Activated CD4-positive, alpha-beta memory T cell treated with anti-CD3 and anti-CD28 coated beads, Interleukin-2, amount 10 ng/mL, durations not matched to agents 7 days and 5 days (primary cell): ENCODE measurements around the gene ULK4. TPM values are rescaled to one million over a fixed set of nuclear protein-coding genes. Genes with fewer than 3 reads are reported as not detected.

Source experiments
- CTCF ChIA-PET: fragments of 350-600 bp; sonication (Branson Sonifier 250); formaldehyde crosslinking; loops from one replicate; lab custom pipeline; 2021; ENCODE audit warnings: antibody characterized with exemption, inconsistent platforms; lab: Charles Lee
- POLR2A ChIA-PET: fragments of 350-600 bp; sonication (Branson Sonifier 250); formaldehyde crosslinking; loops from one replicate; lab custom pipeline; 2021; ENCODE audit warnings: antibody characterized with exemption; lab: Charles Lee
- DNase-seq: peaks from one replicate; pipeline ENCODE4 v3.0.0-alpha.2; 2020
- H3K27ac Mint-ChIP-seq: one replicate; pipeline ENCODE4 v1.8.0; 2021; ENCODE audit warnings: mild to moderate bottlenecking, mixed read lengths
- H3K27me3 Mint-ChIP-seq: one replicate; pipeline ENCODE4 v1.8.0; 2021; ENCODE audit warnings: mixed read lengths
- H3K36me3 Mint-ChIP-seq: one replicate; pipeline ENCODE4 v1.8.0; 2021; ENCODE audit warnings: low read depth, mixed read lengths
- H3K4me1 Mint-ChIP-seq: one replicate; pipeline ENCODE4 v1.8.0; 2021; ENCODE audit warnings: mixed read lengths
- H3K4me3 Mint-ChIP-seq: one replicate; pipeline ENCODE4 v1.8.0; 2021; ENCODE audit warnings: mild to moderate bottlenecking, mixed read lengths
- H3K9me3 Mint-ChIP-seq: one replicate; pipeline ENCODE4 v1.8.0; 2021; ENCODE audit warnings: mixed read lengths
- total RNA-seq, 2 experiments: library from RNA; stranded (reverse); gene quantifications; one replicate each; pipeline ENCODE4 v1.2.3, GENCODE V29; 2021

ULK4 gene
- total RNA-seq, 2 experiments from 2014 or later: 14.1 to 18.2 TPM

DNA sequence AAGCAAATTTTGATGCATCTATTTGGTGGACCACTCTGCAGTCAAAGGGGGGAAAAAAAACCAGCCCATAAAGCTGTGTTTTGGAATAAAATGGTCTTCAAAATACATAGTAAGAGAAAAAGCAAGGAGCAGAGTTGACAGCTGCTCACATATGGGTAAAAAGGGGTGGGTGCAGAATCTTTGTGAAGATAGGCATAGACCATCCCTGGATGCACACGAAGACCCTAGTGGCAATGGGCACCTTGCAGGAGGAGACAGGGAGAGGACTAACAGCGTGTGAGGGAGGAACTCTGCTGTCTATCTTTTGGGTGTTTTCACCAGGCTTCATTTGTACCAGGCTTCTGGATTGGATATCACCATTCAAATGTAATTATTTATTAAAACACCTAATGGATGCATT is 718.7 kb downstream of the ULK4 start:
- H3K27ac Mint-ChIP-seq: no peak overlapping the region
- H3K27me3 Mint-ChIP-seq: no peaks in the 10 kb centered on the region
- H3K36me3 Mint-ChIP-seq: peaks cover 35% of the 10 kb centered on the region
- POLR2A ChIA-PET: interaction anchor here (1.7 kb wide), 1 partner anchor 44 kb away, joined by 4 read pairs; the partner anchor contains the start of gene CTNNB1
- no peaks in the 10 kb centered on the region for H3K4me1 Mint-ChIP-seq
- DNase-seq: no peak
- CTCF ChIA-PET: interaction anchor here (0.6 kb wide), 1 partner anchor 211 kb away, joined by 5 read pairs; no protein-coding TSS in a partner anchor
- H3K9me3 Mint-ChIP-seq: no peaks in the 10 kb centered on the region
- no peak overlapping the region for H3K4me3 Mint-ChIP-seq

DNA sequence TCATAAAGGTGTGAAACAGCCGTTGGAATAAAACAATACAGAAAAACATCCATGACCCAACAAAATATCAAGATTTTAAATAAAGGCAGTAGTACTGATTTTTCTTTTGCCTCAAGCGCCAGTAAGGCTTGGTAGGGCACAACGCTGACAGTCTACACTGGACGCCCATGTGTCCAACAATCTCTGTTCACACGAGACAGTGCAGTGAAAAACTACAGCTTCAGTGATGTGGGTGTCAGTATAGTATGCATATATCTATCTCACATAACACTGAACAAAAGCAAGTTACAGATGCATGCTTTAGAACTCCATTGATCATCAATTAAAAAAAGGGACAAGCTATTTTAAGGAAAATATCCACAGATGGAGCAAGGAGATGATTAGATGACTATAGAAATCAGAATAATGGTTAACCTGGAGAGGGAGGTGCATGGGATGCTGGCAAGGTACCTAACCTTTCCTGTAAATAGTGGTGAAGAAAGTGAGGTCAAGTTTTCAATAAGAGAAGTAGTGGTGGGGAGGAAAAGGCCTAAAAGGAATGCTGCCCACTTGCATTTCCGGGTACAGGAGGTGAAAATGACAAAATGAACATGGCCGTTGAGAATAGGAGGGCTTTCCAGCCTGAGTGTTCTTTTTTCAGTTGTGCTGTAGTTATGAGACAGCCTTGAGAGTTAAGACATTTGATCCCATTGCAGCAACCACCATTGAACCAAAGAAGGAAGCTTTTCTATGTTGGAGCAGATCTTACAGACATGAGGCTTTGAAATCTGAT is 719.9 kb downstream of the ULK4 start:
- ChIA-PET POLR2A (interaction anchor here (1.2 kb wide), 1 partner anchor 42 kb away, joined by 3 read pairs; the partner anchor contains the start of gene CTNNB1), CTCF (no interaction called here)
- H3K36me3 Mint-ChIP-seq: peaks cover 47% of the 10 kb centered on the region
- no peak for DNase-seq
- H3K27me3 Mint-ChIP-seq: no peaks in the 10 kb centered on the region
- H3K4me3 Mint-ChIP-seq: no peak overlapping the region
- H3K9me3 Mint-ChIP-seq: no peaks in the 10 kb centered on the region
- no peaks in the 10 kb centered on the region for H3K4me1 Mint-ChIP-seq
- no peak overlapping the region for H3K27ac Mint-ChIP-seq

DNA sequence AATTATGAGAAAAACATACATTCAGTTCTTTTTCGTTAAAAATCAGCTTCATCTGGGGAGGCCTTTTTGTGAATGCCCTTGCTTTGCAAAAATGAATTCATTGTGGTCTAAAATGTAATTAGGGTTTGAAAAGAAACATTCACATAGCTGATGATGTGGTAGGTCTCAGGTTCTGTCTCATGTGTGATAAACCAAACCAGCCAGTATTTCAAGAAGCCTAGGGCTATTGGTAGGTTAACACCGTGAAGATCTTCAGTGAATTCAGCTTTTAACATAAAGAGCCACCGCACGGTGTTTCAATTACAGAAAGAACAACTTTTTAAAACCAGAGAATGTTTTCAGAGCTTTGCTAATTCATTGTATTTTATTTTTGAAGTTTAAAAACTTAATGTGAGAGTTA is 720.7 kb downstream of the ULK4 start:
- H3K9me3 Mint-ChIP-seq: no peaks in the 10 kb centered on the region
- no peaks in the 10 kb centered on the region for H3K27me3 Mint-ChIP-seq
- no peaks in the 10 kb centered on the region for H3K4me1 Mint-ChIP-seq
- peaks cover 54% of the 10 kb centered on the region for H3K36me3 Mint-ChIP-seq
- DNase-seq: no peak
- H3K27ac Mint-ChIP-seq: no peak overlapping the region
- POLR2A ChIA-PET: interaction anchor here (1.0 to 1.2 kb wide), 2 partner anchors 40 to 42 kb away, joined by 3 read pairs; partner anchors contain the start of gene CTNNB1
- CTCF ChIA-PET: no interaction called here
- no peak overlapping the region for H3K4me3 Mint-ChIP-seq

DNA sequence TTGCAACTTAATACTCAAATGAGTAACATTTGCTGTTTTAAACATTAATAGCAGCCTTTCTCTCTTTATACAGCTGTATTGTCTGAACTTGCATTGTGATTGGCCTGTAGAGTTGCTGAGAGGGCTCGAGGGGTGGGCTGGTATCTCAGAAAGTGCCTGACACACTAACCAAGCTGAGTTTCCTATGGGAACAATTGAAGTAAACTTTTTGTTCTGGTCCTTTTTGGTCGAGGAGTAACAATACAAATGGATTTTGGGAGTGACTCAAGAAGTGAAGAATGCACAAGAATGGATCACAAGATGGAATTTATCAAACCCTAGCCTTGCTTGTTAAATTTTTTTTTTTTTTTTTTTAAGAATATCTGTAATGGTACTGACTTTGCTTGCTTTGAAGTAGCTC is 722.3 kb downstream of the ULK4 start:
- CTCF ChIA-PET: no interaction called here
- Mint-ChIP-seq H3K9me3 (no peaks in the 10 kb centered on the region), H3K27ac (no peak overlapping the region)

DNA sequence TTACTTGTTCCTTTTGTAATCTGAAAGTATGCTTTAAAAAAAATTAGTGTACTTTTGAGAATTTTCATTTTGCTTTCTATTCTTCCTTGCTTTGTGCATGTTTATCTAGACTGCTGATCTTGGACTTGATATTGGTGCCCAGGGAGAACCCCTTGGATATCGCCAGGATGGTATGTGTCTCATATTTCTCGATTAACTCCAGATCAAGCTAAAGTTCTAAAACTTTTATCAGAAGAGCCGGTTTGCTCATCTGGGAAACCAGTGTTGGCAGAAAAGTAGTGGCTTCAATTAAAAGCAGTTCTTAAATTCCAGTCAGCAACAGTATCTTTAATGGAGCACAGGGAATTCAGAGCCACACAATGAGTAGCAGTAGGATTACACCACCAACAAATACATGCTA is 724.0 kb downstream of the ULK4 start:
- Mint-ChIP-seq H3K36me3 (peaks cover 81% of the 10 kb centered on the region), H3K9me3 (no peaks in the 10 kb centered on the region), H3K27ac (no peak overlapping the region), H3K27me3 (no peaks in the 10 kb centered on the region), H3K4me3 (no peak overlapping the region), H3K4me1 (no peaks in the 10 kb centered on the region)
- ChIA-PET POLR2A (interaction anchor here (0.9 to 1.0 kb wide), 2 partner anchors 24 to 912 kb away, joined by 3 read pairs; no protein-coding TSS in a partner anchor), CTCF (no interaction called here)
- DNase-seq: no peak

More for the DNA sequence above, 722.3 kb downstream of the ULK4 start:
- POLR2A ChIA-PET: interaction anchor here (1.1 kb wide), 1 partner anchor 41 kb away, joined by 5 read pairs; the partner anchor contains the start of gene CTNNB1
- Mint-ChIP-seq H3K27me3 (no peaks in the 10 kb centered on the region), H3K4me1 (no peaks in the 10 kb centered on the region), H3K4me3 (no peak overlapping the region), H3K36me3 (peaks cover 65% of the 10 kb centered on the region)
- no peak for DNase-seq

DNA sequence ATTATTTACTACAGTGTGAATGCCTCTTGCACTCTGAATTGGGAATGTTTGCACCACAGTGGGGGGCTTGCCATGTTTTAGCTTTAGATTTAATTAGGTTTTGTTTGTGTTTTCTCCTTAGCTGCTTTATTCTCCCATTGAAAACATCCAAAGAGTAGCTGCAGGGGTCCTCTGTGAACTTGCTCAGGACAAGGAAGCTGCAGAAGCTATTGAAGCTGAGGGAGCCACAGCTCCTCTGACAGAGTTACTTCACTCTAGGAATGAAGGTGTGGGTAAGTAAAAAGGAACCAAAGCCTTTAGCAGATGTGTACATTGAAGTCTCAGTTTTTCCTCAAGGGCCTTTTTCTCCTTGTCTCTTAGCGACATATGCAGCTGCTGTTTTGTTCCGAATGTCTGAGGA is 725.7 kb downstream of the ULK4 start:
- Mint-ChIP-seq H3K4me3 (no peak overlapping the region), H3K27ac (no peak overlapping the region), H3K4me1 (no peaks in the 10 kb centered on the region), H3K9me3 (no peaks in the 10 kb centered on the region), H3K27me3 (no peaks in the 10 kb centered on the region), H3K36me3 (peaks cover 89% of the 10 kb centered on the region)
- POLR2A ChIA-PET: interaction anchor here (1.3 kb wide), 1 partner anchor 8 kb away, joined by 6 read pairs; no protein-coding TSS in a partner anchor
- no peak for DNase-seq
- CTCF ChIA-PET: interaction anchor here (0.9 kb wide), 1 partner anchor 11 kb away, joined by 3 read pairs; no protein-coding TSS in a partner anchor

DNA sequence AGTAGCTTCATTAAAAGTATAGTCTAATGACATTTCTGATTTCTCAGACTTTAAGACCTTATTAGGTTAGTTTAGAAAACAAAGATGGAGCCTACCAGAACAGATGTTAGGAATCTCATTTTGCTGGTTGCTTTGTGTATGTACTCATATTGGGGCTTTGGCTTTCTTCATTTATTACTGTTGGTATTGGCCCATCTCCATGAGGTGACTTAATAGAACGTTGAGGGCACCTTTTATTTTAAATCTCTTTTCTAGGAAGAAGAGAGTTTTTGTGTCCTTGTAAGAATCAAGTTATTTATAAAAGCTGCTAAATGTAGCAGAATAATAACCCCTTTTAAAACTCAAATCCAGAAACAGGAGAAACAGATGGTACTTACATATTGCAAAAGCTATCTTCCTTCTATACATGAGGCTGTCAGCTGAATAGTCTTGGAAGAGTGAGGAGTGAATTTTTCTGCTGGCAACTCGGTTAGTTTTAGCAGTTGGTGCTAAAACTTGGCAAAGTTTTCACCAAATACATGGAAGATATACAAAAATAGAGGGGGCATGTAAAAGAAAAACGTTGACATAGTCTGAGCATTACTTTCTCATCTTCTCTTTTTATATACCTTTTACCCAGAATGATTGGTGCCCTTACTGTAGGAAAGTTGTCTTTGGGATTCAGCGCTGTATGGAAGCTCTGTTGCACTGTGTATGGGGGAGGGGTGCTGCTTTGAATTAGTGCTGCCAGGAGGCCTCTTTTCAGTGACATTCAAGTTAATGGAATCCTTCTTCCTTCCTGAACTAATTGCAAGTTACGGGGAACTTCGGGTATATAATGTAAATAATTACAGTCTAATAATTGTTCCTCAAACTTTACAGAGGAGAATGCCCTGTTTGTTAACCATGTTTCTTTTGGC is 726.8 kb downstream of the ULK4 start:
- peaks cover 91% of the 10 kb centered on the region for H3K36me3 Mint-ChIP-seq
- CTCF ChIA-PET: no interaction called here

DNA sequence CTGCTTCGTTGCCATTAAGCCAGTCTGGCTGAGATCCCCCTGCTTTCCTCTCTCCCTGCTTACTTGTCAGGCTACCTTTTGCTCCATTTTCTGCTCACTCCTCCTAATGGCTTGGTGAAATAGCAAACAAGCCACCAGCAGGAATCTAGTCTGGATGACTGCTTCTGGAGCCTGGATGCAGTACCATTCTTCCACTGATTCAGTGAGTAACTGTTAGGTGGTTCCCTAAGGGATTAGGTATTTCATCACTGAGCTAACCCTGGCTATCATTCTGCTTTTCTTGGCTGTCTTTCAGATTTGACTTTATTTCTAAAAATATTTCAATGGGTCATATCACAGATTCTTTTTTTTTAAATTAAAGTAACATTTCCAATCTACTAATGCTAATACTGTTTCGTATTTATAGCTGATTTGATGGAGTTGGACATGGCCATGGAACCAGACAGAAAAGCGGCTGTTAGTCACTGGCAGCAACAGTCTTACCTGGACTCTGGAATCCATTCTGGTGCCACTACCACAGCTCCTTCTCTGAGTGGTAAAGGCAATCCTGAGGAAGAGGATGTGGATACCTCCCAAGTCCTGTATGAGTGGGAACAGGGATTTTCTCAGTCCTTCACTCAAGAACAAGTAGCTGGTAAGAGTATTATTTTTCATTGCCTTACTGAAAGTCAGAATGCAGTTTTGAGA is 737.6 kb downstream of the ULK4 start:
- DNase-seq: no peak
- no peaks in the 10 kb centered on the region for H3K27me3 Mint-ChIP-seq
- ChIA-PET POLR2A (interaction anchor here (2.9 kb wide), 1 partner anchor 24 kb away, joined by 20 read pairs; the partner anchor contains the start of gene CTNNB1), CTCF (no interaction called here)
- H3K9me3 Mint-ChIP-seq: no peaks in the 10 kb centered on the region
- peaks cover 58% of the 10 kb centered on the region for H3K36me3 Mint-ChIP-seq
- H3K4me3 Mint-ChIP-seq: no peak overlapping the region
- no peak overlapping the region for H3K27ac Mint-ChIP-seq
- H3K4me1 Mint-ChIP-seq: peaks cover 29% of the 10 kb centered on the region

More for the DNA sequence above, 726.8 kb downstream of the ULK4 start:
- no peak overlapping the region for H3K27ac Mint-ChIP-seq
- no peaks in the 10 kb centered on the region for H3K27me3 Mint-ChIP-seq
- H3K4me1 Mint-ChIP-seq: no peaks in the 10 kb centered on the region
- DNase-seq: no peak
- no peaks in the 10 kb centered on the region for H3K9me3 Mint-ChIP-seq
- H3K4me3 Mint-ChIP-seq: no peak overlapping the region
- POLR2A ChIA-PET: no interaction called here

DNA sequence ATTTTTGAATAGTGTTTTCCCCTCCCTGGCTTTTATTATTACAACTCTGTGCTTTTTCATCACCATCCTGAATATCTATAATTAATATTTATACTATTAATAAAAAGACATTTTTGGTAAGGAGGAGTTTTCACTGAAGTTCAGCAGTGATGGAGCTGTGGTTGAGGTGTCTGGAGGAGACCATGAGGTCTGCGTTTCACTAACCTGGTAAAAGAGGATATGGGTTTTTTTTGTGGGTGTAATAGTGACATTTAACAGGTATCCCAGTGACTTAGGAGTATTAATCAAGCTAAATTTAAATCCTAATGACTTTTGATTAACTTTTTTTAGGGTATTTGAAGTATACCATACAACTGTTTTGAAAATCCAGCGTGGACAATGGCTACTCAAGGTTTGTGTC is 738.2 kb downstream of the ULK4 start:
- DNase-seq: no peak
- Mint-ChIP-seq H3K27ac (no peak overlapping the region), H3K4me3 (no peak overlapping the region), H3K36me3 (peaks cover 52% of the 10 kb centered on the region), H3K9me3 (no peaks in the 10 kb centered on the region), H3K27me3 (no peaks in the 10 kb centered on the region), H3K4me1 (peaks cover 29% of the 10 kb centered on the region)
- POLR2A ChIA-PET: interaction anchor here (2.9 kb wide), 1 partner anchor 23 kb away, joined by 20 read pairs; the partner anchor contains the start of gene CTNNB1
- CTCF ChIA-PET: no interaction called here

DNA sequence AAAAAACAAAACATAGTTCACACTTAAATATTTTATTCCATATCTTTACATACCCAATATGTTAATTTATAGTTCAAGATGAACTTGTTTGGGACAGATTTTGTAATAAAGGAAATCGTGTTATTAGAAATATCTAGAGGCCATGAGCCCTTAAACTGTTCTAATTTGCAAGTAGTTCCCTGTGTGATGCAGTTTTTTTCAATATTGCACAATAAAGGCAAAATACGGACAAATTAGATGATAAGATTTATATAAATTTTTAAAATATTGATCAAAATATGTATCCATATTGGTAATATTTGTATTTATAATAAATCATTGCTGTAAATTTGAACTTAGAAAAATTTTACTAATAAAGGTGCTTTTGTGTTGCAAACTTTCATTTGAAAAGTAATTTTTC is 738.8 kb downstream of the ULK4 start:
- H3K27me3 Mint-ChIP-seq: no peaks in the 10 kb centered on the region
- H3K4me1 Mint-ChIP-seq: peaks cover 30% of the 10 kb centered on the region
- peaks cover 46% of the 10 kb centered on the region for H3K36me3 Mint-ChIP-seq
- no peak for DNase-seq
- ChIA-PET POLR2A (interaction anchor here (2.9 kb wide), 1 partner anchor 22 kb away, joined by 20 read pairs; the partner anchor contains the start of gene CTNNB1), CTCF (interaction anchor here (0.6 kb wide), 1 partner anchor 638 kb away, joined by 3 read pairs; no protein-coding TSS in a partner anchor)
- H3K27ac Mint-ChIP-seq: no peak overlapping the region
- no peaks in the 10 kb centered on the region for H3K9me3 Mint-ChIP-seq
- no peak overlapping the region for H3K4me3 Mint-ChIP-seq

DNA sequence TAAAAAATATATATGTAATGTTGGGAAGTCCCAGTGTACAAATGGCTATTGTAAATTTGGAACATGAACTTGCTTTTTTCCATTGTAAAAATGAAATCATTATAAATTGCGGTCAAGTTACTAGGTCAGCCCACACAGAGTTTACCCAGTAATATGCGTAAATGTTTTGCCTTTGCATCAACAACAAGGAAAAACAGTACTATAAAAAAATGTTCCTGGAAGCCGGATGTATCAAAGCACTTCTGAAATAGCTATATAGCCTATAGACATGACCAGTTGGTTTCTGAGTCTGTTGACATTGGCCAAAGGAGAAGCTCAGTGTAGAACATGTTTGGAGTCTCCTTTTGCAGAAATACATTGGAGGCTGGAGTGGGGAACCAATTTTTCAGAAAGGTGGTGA is 739.4 kb downstream of the ULK4 start:
- H3K27me3 Mint-ChIP-seq: no peaks in the 10 kb centered on the region

DNA sequence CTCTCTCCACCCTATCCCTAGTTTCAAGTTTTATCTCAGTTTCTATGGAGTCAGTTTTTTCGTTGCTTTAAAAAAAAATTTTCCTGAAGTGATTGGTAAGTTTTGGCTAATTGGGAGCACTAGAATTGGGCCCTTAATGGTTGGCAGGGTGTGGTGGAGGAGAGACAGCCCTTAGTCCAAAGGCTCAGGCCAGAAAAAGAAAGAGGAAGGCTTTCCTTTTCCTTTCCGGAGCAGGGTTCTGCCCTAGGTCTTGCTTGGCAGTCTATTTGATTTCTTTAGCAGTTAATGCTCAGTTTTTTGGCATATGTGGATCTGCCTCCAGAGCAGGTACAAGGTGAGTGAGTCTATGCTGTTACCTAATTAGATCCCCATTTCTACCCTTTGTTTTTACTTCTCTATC is 739.9 kb downstream of the ULK4 start:
- no peak overlapping the region for H3K27ac Mint-ChIP-seq
- ChIA-PET POLR2A (interaction anchor here (1.0 kb wide), 1 partner anchor 23 kb away, joined by 5 read pairs; the partner anchor contains the start of gene CTNNB1), CTCF (no interaction called here)
- H3K4me3 Mint-ChIP-seq: no peak overlapping the region
- peaks cover 37% of the 10 kb centered on the region for H3K36me3 Mint-ChIP-seq
- DNase-seq: no peak
- no peaks in the 10 kb centered on the region for H3K27me3 Mint-ChIP-seq
- H3K4me1 Mint-ChIP-seq: peaks cover 38% of the 10 kb centered on the region
- no peaks in the 10 kb centered on the region for H3K9me3 Mint-ChIP-seq

More for the DNA sequence above, 739.4 kb downstream of the ULK4 start:
- Mint-ChIP-seq H3K9me3 (no peaks in the 10 kb centered on the region), H3K27ac (no peak overlapping the region), H3K36me3 (peaks cover 40% of the 10 kb centered on the region), H3K4me3 (no peak overlapping the region), H3K4me1 (peaks cover 33% of the 10 kb centered on the region)
- no peak for DNase-seq
- ChIA-PET POLR2A (interaction anchor here (1.0 kb wide), 1 partner anchor 24 kb away, joined by 5 read pairs; the partner anchor contains the start of gene CTNNB1), CTCF (interaction anchor here (0.6 kb wide), 1 partner anchor 638 kb away, joined by 3 read pairs; no protein-coding TSS in a partner anchor)
